Loucy (cell line): ENCODE results near the gene LAPTM5.

Experiments
- H2AFZ ChIP-seq: fragments of 200-600 bp; sonication (generic); 2 replicates; pipeline ENCODE4 v1.6.0; 2016; ENCODE audit warnings: antibody characterized with exemption, mild to moderate bottlenecking, low read length, moderate library complexity
- H3F3A ChIP-seq: fragments of 200-600 bp; 2 replicates; pipeline ENCODE4 v1.6.0; 2016; ENCODE audit warnings: antibody characterized with exemption, low read depth, mild to moderate bottlenecking
- H3K27me3 ChIP-seq: fragments of 200-600 bp; sonication (generic); 2 replicates; pipeline ENCODE4 v1.6.1; 2014; ENCODE audit warnings: low read length, mild to moderate bottlenecking; ENCODE audit not compliant: insufficient read depth, poor library complexity, severe bottlenecking
- H3K36me3 ChIP-seq: fragments of 200-600 bp; sonication (generic); 2 replicates; pipeline ENCODE4 v1.6.1; 2016; ENCODE audit warnings: low read length; ENCODE audit not compliant: insufficient read depth
- H3K4me1 ChIP-seq: fragments of 200-600 bp; sonication (generic); 2 replicates; pipeline ENCODE4 v1.5.1; 2014; ENCODE audit warnings: low read length, mild to moderate bottlenecking; ENCODE audit not compliant: insufficient read depth, poor library complexity, severe bottlenecking
- H3K4me2 ChIP-seq: fragments of 200-600 bp; sonication (generic); 2 replicates; pipeline ENCODE4 v1.6.0; 2014; ENCODE audit warnings: antibody characterized with exemption, low read length, low read depth, mild to moderate bottlenecking; ENCODE audit not compliant: poor library complexity, severe bottlenecking
- H3K4me3 ChIP-seq: fragments of 200-600 bp; sonication (generic); 2 replicates; pipeline ENCODE4 v1.5.1; 2014; ENCODE audit warnings: low read length, mild to moderate bottlenecking, mixed read lengths; ENCODE audit not compliant: poor library complexity, severe bottlenecking
- H3K79me2 ChIP-seq: fragments of 200-600 bp; sonication (generic); 2 replicates; pipeline ENCODE4 v1.6.1; 2014; ENCODE audit warnings: low read length; ENCODE audit not compliant: insufficient read depth
- H3K9ac ChIP-seq: fragments of 200-600 bp; sonication (generic); 2 replicates; pipeline ENCODE4 v1.6.0; 2014; ENCODE audit warnings: mild to moderate bottlenecking, low read depth, low read length, moderate library complexity; ENCODE audit not compliant: poor library complexity, severe bottlenecking
- H3K9me2 ChIP-seq: fragments of 200-600 bp; sonication (generic); replicated peaks from 2 replicates; pipeline ENCODE4 v1.6.1; 2016; ENCODE audit warnings: low read depth, low read length, mixed read lengths
- H3K9me3 ChIP-seq: fragments of 200-600 bp; sonication (generic); 2 replicates; pipeline ENCODE4 v1.6.1; 2014; ENCODE audit warnings: mild to moderate bottlenecking, antibody characterized with exemption, low read length, low read depth; ENCODE audit not compliant: insufficient read depth
- H4K20me1 ChIP-seq: fragments of 200-600 bp; sonication (generic); 2 replicates; pipeline ENCODE4 v1.6.0; 2014; ENCODE audit warnings: antibody characterized with exemption, low read length, mild to moderate bottlenecking; ENCODE audit not compliant: insufficient read depth, poor library complexity, severe bottlenecking
- EZH2phosphoT487 ChIP-seq: fragments of 200-600 bp; IDR thresholded peaks from 2 replicates; pipeline ENCODE4 v1.6.1; 2018; ENCODE audit warnings: antibody characterized with exemption, mild to moderate bottlenecking, moderate library complexity, borderline replicate concordance
- TF ChIP-seq, protein P1 (sequence below): fragments of 200-600 bp; sonication (generic); conservative IDR thresholded peaks from 2 replicates; pipeline ENCODE4 v1.5.1; 2014; ENCODE audit warnings: mild to moderate bottlenecking, antibody characterized with exemption, low read length

LAPTM5 gene

DNA sequence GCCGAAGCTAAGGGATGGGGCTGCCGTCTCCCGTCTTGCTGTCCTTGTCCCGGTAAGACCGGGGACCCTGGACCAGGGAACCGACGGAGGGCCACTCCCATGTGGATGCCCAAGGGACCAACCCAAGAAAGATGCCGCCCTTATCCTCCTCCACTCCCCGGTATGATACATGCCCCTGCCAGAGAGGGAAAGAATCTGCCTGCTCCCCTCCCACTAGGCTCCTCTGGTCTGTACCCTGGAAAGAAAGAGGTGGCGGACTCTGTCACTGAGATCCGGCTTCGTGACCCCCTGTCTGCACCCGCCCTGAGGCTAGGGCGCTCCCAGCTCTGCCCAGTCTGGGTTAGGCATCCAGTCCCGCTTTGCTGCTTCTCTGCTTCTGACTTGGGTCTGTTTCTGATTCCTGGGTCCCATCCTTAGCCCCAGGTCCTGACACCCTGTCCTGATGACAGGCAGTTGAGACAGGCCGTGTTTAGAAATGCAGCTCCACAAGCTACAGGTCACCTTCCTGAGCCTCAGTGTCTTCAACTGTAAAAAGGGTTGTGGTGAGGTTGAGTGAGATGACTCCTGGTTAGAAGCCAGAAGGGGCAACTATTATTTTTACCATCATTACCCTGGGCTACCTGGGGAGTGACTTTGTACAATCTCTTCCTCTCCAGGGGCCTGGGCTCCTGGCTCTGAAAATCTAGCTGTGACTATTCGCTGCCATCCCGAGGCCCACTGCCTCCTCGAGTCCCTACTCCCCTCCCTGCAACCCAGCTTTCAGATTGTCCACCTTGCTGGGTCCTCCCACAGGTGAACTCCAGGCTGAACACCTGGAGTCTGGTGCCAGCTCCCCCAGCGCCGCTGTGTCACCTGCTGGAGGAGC, 37.9 kb downstream of the LAPTM5 start:
- Histone ChIP-seq H3K9me3 (peaks cover 8% of the 10 kb centered on the region; the same call in 1 of the 2 replicates), H3K9me2 (no peaks in the 10 kb centered on the region), H3K4me3 (peak overlapping the region; percentile 95), H3K79me2 (no peaks in the 10 kb centered on the region), H3K27me3 (no peaks in the 10 kb centered on the region), H3K4me1 (peaks cover 8% of the 10 kb centered on the region), H3K9ac (peak overlapping the region; percentile 79), H3F3A (no peaks in the 10 kb centered on the region), H3K36me3 (no peaks in the 10 kb centered on the region), H3K4me2 (peak overlapping the region; percentile 96), H4K20me1 (no peaks in the 10 kb centered on the region), H2AFZ (no peak overlapping the region)
- no peak for TF ChIP-seq EZH2phosphoT487
- TF ChIP-seq, protein P1, sequence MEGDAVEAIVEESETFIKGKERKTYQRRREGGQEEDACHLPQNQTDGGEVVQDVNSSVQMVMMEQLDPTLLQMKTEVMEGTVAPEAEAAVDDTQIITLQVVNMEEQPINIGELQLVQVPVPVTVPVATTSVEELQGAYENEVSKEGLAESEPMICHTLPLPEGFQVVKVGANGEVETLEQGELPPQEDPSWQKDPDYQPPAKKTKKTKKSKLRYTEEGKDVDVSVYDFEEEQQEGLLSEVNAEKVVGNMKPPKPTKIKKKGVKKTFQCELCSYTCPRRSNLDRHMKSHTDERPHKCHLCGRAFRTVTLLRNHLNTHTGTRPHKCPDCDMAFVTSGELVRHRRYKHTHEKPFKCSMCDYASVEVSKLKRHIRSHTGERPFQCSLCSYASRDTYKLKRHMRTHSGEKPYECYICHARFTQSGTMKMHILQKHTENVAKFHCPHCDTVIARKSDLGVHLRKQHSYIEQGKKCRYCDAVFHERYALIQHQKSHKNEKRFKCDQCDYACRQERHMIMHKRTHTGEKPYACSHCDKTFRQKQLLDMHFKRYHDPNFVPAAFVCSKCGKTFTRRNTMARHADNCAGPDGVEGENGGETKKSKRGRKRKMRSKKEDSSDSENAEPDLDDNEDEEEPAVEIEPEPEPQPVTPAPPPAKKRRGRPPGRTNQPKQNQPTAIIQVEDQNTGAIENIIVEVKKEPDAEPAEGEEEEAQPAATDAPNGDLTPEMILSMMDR, result 0 out of 2 replicates have a peak, but pooled peaks have one; percentile 16

DNA sequence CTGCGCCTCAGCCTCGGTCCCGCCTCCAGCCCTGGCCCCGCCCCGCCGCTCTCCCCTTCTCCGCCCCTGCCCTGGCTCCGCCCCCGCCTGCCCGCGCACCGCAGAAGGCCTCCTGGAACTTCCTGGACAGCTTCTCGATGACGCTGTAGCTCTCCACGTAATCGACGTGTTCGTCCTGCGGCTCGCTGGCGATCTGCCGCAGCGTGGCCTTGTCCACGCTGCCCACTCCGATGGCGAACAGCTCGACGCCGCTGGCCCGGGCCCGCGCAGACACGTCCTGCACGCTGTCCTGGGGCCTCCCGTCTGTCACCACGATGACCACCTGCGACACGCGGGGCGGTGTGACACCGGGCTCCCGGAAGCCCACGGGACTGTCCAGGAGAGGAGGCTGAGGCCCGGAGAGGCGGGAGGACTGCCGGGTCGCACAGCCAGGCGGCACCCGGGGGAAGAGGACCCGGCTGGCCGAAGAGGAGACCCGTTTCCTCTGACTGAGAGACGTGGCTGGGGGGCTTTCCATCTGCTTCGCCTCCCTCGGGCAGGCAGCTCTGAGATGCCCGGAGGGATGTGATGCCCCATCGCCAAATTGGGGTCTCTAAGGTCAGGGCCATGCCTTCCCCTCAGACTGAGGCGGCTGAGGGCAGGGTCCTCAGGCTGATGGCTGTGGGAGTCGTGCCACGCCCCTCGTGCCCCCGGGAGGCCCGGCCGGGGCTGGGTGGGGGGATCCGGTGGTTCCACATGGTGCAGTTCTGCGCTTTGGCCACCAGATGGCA, 38.8 kb downstream of the LAPTM5 start:
- no peaks in the 10 kb centered on the region for H3F3A ChIP-seq
- H3K4me1 ChIP-seq, result peaks cover 8% of the 10 kb centered on the region
- no peaks in the 10 kb centered on the region for H3K79me2 ChIP-seq
- TF ChIP-seq, protein P1, result peak; percentile 93
- no peak for TF ChIP-seq EZH2phosphoT487
- peak overlapping the region; percentile 96 for H3K4me2 ChIP-seq
- H3K27me3 ChIP-seq, result no peaks in the 10 kb centered on the region
- peak overlapping the region; percentile 98 for H2AFZ ChIP-seq
- H3K4me3 ChIP-seq, result peak overlapping the region; percentile 95
- no peaks in the 10 kb centered on the region for H3K9me2 ChIP-seq
- H4K20me1 ChIP-seq, result no peaks in the 10 kb centered on the region
- peak overlapping the region; percentile 79 for H3K9ac ChIP-seq
- H3K9me3 ChIP-seq, result peaks cover 8% of the 10 kb centered on the region; the same call in 1 of the 2 replicates
- H3K36me3 ChIP-seq, result no peaks in the 10 kb centered on the region

GRCh38 chr1:30718091-30718635, 39.4 kb downstream of the LAPTM5 start:
- Histone ChIP-seq H3K4me2 (peak overlapping the region; percentile 33), H3K4me3 (peak overlapping the region; percentile 64)
- TF ChIP-seq, protein P1, result no peak
- TF ChIP-seq EZH2phosphoT487, result no peak

More at GRCh38 chr1:30718091-30718635, 39.4 kb downstream of the LAPTM5 start:
- Histone ChIP-seq H3K9me2 (no peaks in the 10 kb centered on the region), H4K20me1 (no peaks in the 10 kb centered on the region), H3K9me3 (peaks cover 8% of the 10 kb centered on the region; the same call in 1 of the 2 replicates), H3K36me3 (no peaks in the 10 kb centered on the region), H3K79me2 (no peaks in the 10 kb centered on the region), H3F3A (no peaks in the 10 kb centered on the region), H3K4me1 (peaks cover 8% of the 10 kb centered on the region), H3K9ac (no peak overlapping the region), H2AFZ (no peak overlapping the region), H3K27me3 (no peaks in the 10 kb centered on the region)
